ENCODE results near the gene HCFC1R1. TPM values are rescaled to one million over a fixed set of nuclear protein-coding genes. Genes with fewer than 3 reads are reported as not detected.

Gene HCFC1R1
- total and polyA plus RNA-seq, 5 donors from 2014 or later, result 12.9 to 20.7 (median 18.2) TPM

- ATAC-seq (ENCODE audit: low read depth in 2 of 2) (no peak), DNase-seq (no peak)
- H3K4me1 Mint-ChIP-seq, result peaks cover 0 to 33% (median 17%) of the 10 kb centered on the region in 4 donors
- H3K27me3 Mint-ChIP-seq, result peaks cover 17% of the 10 kb centered on the region
- no peak overlapping the region for H3K27ac Mint-ChIP-seq
- Histone ChIP-seq H3K27ac (ENCODE audit: insufficient read depth, low read length, poor library complexity, severe bottlenecking) (no peak overlapping the region), H3K4me1 (ENCODE audit: control insufficient read depth, insufficient read depth, low read length, poor library complexity, severe bottlenecking) (peaks cover 26% of the 10 kb centered on the region), H3K4me3 (ENCODE audit: low read depth, low read length) (no peak overlapping the region), H3K36me3 (ENCODE audit: control insufficient read depth, insufficient read depth, low read length) (no peaks in the 10 kb centered on the region), H3K9me3 (ENCODE audit: control insufficient read depth in 2 of 2, low read length in 2 of 2) (no peaks in the 10 kb centered on the region), H3K27me3 (ENCODE audit: control insufficient read depth, insufficient read depth, low read length) (no peaks in the 10 kb centered on the region)
- H3K4me3 Mint-ChIP-seq, result peak overlapping the region in 1 of 4 donors; percentile 25
- H3K36me3 Mint-ChIP-seq, result peaks cover 10% of the 10 kb centered on the region
- H3K9me3 Mint-ChIP-seq, result peaks cover 0 to 2% (median 0%) of the 10 kb centered on the region in 7 donors
These were observed 26.3 kb upstream of the HCFC1R1 start for GRCh38 chr16:3049921-3050481.

GRCh38 chr16:3047387-3047720 lies 23.6 kb upstream of the HCFC1R1 start:
- ATAC-seq (ENCODE audit: low read depth in 2 of 2) (no peak), DNase-seq (no peak)
- H3K9me3 ChIP-seq (ENCODE audit: control insufficient read depth in 2 of 2, low read length in 2 of 2), result no peaks in the 10 kb centered on the region
- peaks cover 26% of the 10 kb centered on the region for H3K4me1 ChIP-seq (ENCODE audit: control insufficient read depth, insufficient read depth, low read length, poor library complexity, severe bottlenecking)
- H3K9me3 Mint-ChIP-seq, result peaks cover 0 to 2% (median 0%) of the 10 kb centered on the region in 7 donors
- peaks cover 10% of the 10 kb centered on the region for H3K27me3 ChIP-seq (ENCODE audit: control insufficient read depth, insufficient read depth, low read length)
- no peak overlapping the region for H3K27ac ChIP-seq (ENCODE audit: insufficient read depth, low read length, poor library complexity, severe bottlenecking)
- peaks cover 44% of the 10 kb centered on the region for H3K27me3 Mint-ChIP-seq
- no peak overlapping the region for H3K4me3 ChIP-seq (ENCODE audit: low read depth, low read length)
- peak overlapping the region in 1 of 3 donors; percentile 80 for H3K27ac Mint-ChIP-seq
- peak overlapping the region in 3 of 4 donors; percentile 29 to 64 (median 33) for H3K4me3 Mint-ChIP-seq
- H3K36me3 Mint-ChIP-seq, result no peaks in the 10 kb centered on the region
- H3K4me1 Mint-ChIP-seq, result peaks cover 0 to 30% (median 15%) of the 10 kb centered on the region in 4 donors
- no peaks in the 10 kb centered on the region for H3K36me3 ChIP-seq (ENCODE audit: control insufficient read depth, insufficient read depth, low read length)

DNA sequence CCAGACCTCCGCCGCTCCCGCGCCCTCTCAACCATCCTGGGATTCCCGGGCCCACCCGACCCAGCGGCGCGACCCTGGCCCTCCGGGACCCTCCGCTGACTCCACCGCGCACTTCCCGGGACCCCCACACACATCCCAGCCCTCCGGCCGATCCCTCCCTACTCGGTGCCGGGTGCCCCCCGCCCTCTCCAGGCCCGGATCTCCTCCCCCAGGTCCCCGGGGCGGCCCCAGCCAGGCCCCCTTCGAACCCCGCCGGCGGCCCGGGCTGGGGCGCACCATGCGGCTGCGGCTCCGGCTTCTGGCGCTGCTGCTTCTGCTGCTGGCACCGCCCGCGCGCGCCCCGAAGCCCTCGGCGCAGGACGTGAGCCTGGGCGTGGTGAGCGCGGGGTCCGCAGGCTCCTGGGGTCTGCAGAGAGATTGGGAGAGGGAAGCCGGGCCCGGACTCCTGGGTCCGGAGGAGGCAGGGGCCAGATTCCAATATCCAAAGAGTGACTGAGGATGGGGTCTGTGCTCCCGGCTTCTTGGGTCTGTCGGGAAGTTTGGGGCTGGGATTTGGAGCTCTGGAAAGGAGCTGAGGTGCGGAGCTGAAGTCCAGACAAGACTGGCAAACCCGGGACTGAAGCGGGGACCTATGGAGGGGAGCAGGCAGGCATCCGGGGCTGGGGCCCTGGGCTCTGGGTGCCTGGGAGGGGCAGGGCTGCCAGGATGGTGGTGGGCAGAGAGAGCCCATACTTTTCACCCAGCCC lies 23.1 kb upstream of the HCFC1R1 start:
- Mint-ChIP-seq H3K9me3 (peaks cover 0 to 2% (median 0%) of the 10 kb centered on the region in 7 donors), H3K4me1 (peaks cover 0 to 27% (median 12%) of the 10 kb centered on the region in 4 donors), H3K4me3 (peak overlapping the region; percentile 29 to 88 (median 62)), H3K27ac (peak overlapping the region in 2 of 3 donors; percentile 76 to 80), H3K27me3 (peaks cover 44% of the 10 kb centered on the region), H3K36me3 (no peaks in the 10 kb centered on the region)
- Histone ChIP-seq H3K4me1 (ENCODE audit: control insufficient read depth, insufficient read depth, low read length, poor library complexity, severe bottlenecking) (peaks cover 26% of the 10 kb centered on the region), H3K4me3 (ENCODE audit: low read depth, low read length) (no peak overlapping the region), H3K27ac (ENCODE audit: insufficient read depth, low read length, poor library complexity, severe bottlenecking) (no peak overlapping the region), H3K27me3 (ENCODE audit: control insufficient read depth, insufficient read depth, low read length) (peaks cover 10% of the 10 kb centered on the region), H3K9me3 (ENCODE audit: control insufficient read depth in 2 of 2, low read length in 2 of 2) (no peaks in the 10 kb centered on the region), H3K36me3 (ENCODE audit: control insufficient read depth, insufficient read depth, low read length) (no peaks in the 10 kb centered on the region)
- ATAC-seq (ENCODE audit: low read depth in 2 of 2) (peak in 1 of 2 donors; percentile 23), DNase-seq (no peak)

DNA sequence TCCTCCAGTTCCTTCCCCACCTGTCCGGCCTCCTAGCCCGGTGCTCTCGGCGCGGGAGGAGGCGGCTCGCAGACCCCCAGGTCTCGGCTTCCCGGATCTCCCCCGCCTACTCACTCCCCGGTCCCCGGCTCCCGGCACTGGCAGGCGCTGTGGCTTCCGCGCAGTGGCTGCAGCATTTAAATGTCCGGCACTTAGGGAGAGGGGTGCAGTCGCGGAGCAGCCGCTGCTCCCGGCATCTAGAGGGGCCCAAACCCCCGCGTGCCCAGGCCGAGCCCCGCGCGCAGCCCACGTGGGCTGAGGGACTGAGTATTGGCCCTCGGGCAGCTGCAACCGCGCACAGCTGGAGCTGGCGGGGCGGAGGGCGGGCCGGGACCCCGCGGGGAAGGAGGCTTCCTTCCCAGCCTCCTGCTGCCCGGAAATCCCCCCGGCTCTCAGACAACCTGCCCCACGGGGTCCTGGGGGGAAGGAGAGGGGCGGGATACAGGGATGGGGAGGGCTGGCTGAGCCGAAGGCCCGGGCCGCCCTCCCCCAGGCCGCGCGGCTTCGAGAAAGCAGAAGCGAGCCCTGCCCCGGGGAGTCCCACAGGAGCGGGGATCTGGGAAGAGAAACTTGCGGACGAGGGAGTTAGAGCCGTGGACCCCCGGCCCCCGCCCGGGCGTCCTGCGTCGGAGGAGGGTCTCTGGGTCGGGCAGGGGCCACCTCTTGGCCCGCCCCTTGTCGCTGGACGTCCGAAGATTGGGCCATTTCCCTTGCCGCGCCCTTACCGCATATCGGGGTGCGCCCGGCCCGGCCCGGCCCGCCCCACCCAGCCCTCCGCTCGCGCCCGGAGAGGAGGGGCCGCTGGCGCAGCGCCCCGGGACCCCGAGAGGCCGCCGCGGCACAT lies 22.3 kb upstream of the HCFC1R1 start, which contains the start of gene MMP25:
Gene MMP25, plus strand, starts transcription at position 804 of the 883 bp plus-strand sequence. CDS start 357 bp downstream, outside the sequence.
- Histone ChIP-seq H3K36me3 (ENCODE audit: control insufficient read depth, insufficient read depth, low read length) (no peaks in the 10 kb centered on the region), H3K27ac (ENCODE audit: insufficient read depth, low read length, poor library complexity, severe bottlenecking) (no peak within 1 kb of the TSS), H3K4me1 (ENCODE audit: control insufficient read depth, insufficient read depth, low read length, poor library complexity, severe bottlenecking) (peaks cover 26% of the 10 kb centered on the region), H3K9me3 (ENCODE audit: control insufficient read depth in 2 of 2, low read length in 2 of 2) (no peaks in the 10 kb centered on the region), H3K27me3 (ENCODE audit: control insufficient read depth, insufficient read depth, low read length) (peaks cover 14% of the 10 kb centered on the region), H3K4me3 (ENCODE audit: low read depth, low read length) (peak within 1 kb of the TSS; percentile 31)
- H3K4me3 Mint-ChIP-seq, result peak within 1 kb of the TSS; percentile 76 to 88 (median 79)
- ATAC-seq (ENCODE audit: low read depth in 2 of 2) (peak; percentile 22 to 34), DNase-seq (no peak)
- H3K36me3 Mint-ChIP-seq, result no peaks in the 10 kb centered on the region
- peaks cover 50% of the 10 kb centered on the region for H3K27me3 Mint-ChIP-seq
- H3K4me1 Mint-ChIP-seq, result peaks cover 0 to 27% (median 12%) of the 10 kb centered on the region in 4 donors
- peak within 1 kb of the TSS in 2 of 3 donors; percentile 76 to 80 for H3K27ac Mint-ChIP-seq
- H3K9me3 Mint-ChIP-seq, result peaks cover 0 to 2% (median 0%) of the 10 kb centered on the region in 7 donors

DNA sequence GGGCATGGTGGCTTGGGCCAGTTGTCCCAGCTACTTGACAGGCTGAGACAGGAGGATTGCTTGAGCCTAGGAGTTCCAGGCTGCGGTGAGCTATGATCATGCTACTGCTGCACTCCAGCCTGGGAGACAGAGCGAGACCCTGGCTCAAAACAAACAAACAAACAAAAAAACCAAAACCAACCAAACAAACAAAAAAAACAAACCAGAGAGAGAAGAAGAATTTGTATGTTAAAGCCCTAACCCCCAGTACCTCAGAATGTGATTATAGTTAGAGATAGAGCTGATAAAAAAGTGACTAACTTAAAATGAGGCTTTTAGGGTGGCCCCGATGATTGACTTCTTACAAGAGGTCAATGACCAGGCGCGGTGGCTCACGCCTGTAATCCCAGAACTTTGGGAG lies 21.0 kb upstream of the HCFC1R1 start:
- peaks cover 63% of the 10 kb centered on the region for H3K27me3 Mint-ChIP-seq
- Histone ChIP-seq H3K4me1 (ENCODE audit: control insufficient read depth, insufficient read depth, low read length, poor library complexity, severe bottlenecking) (peaks cover 26% of the 10 kb centered on the region), H3K36me3 (ENCODE audit: control insufficient read depth, insufficient read depth, low read length) (no peaks in the 10 kb centered on the region), H3K9me3 (ENCODE audit: control insufficient read depth in 2 of 2, low read length in 2 of 2) (no peaks in the 10 kb centered on the region), H3K4me3 (ENCODE audit: low read depth, low read length) (no peak overlapping the region), H3K27ac (ENCODE audit: insufficient read depth, low read length, poor library complexity, severe bottlenecking) (no peak overlapping the region), H3K27me3 (ENCODE audit: control insufficient read depth, insufficient read depth, low read length) (peaks cover 17% of the 10 kb centered on the region)
- peaks cover 0 to 27% (median 12%) of the 10 kb centered on the region in 4 donors for H3K4me1 Mint-ChIP-seq
- no peak for DNase-seq
- no peaks in the 10 kb centered on the region for H3K36me3 Mint-ChIP-seq
- ATAC-seq (ENCODE audit: low read depth in 2 of 2), result no peak
- H3K27ac Mint-ChIP-seq, result no peak overlapping the region
- H3K4me3 Mint-ChIP-seq, result peak overlapping the region; percentile 54 to 81 (median 76)
- peaks cover 0 to 2% (median 0%) of the 10 kb centered on the region in 7 donors for H3K9me3 Mint-ChIP-seq

- Histone ChIP-seq H3K4me1 (ENCODE audit: control insufficient read depth, insufficient read depth, low read length, poor library complexity, severe bottlenecking) (peaks cover 26% of the 10 kb centered on the region), H3K27me3 (ENCODE audit: control insufficient read depth, insufficient read depth, low read length) (peaks cover 29% of the 10 kb centered on the region), H3K9me3 (ENCODE audit: control insufficient read depth in 2 of 2, low read length in 2 of 2) (no peaks in the 10 kb centered on the region), H3K4me3 (ENCODE audit: low read depth, low read length) (no peak overlapping the region), H3K36me3 (ENCODE audit: control insufficient read depth, insufficient read depth, low read length) (no peaks in the 10 kb centered on the region), H3K27ac (ENCODE audit: insufficient read depth, low read length, poor library complexity, severe bottlenecking) (no peak overlapping the region)
- Mint-ChIP-seq H3K27ac (no peak overlapping the region), H3K4me3 (no peak overlapping the region), H3K4me1 (peaks cover 0 to 20% (median 8%) of the 10 kb centered on the region in 4 donors), H3K9me3 (peaks cover 0 to 2% (median 0%) of the 10 kb centered on the region in 7 donors), H3K36me3 (no peaks in the 10 kb centered on the region), H3K27me3 (peaks cover 78% of the 10 kb centered on the region)
- DNase-seq (no peak), ATAC-seq (ENCODE audit: low read depth in 2 of 2) (no peak)
These were observed 18.6 kb upstream of the HCFC1R1 start for GRCh38 chr16:3042376-3042775.

DNA sequence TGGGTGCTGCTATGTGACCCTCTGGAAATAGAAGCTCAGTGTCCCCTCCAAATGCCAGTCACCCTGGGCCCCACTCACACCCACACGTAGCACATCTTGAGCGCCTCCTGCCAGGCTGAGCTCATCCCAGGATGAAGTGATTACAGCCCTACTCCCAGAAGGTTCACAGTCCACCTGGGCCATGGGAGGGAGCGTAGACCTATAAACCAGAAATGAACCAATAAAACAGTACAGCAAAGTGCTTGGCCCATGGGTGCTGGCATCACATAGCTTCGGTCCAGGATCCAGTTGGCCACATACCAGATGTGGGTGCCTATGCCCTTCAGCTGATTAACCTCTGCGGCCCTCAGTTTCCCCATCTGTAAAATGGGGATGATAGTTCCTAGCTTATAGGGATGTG lies 15.2 kb upstream of the HCFC1R1 start:
- Mint-ChIP-seq H3K4me1 (peaks cover 0 to 12% (median 2%) of the 10 kb centered on the region in 4 donors), H3K27me3 (peaks cover 82% of the 10 kb centered on the region), H3K9me3 (peaks cover 0 to 5% (median 0%) of the 10 kb centered on the region in 7 donors), H3K4me3 (no peak overlapping the region), H3K36me3 (no peaks in the 10 kb centered on the region), H3K27ac (peak overlapping the region in 1 of 3 donors; percentile 32)
- H3K9me3 ChIP-seq (ENCODE audit: control insufficient read depth in 2 of 2, low read length in 2 of 2), result no peaks in the 10 kb centered on the region
- H3K4me3 ChIP-seq (ENCODE audit: low read depth, low read length), result no peak overlapping the region
- no peak overlapping the region for H3K27ac ChIP-seq (ENCODE audit: insufficient read depth, low read length, poor library complexity, severe bottlenecking)
- peaks cover 34% of the 10 kb centered on the region for H3K27me3 ChIP-seq (ENCODE audit: control insufficient read depth, insufficient read depth, low read length)
- DNase-seq (no peak), ATAC-seq (ENCODE audit: low read depth in 2 of 2) (no peak)
- peaks cover 16% of the 10 kb centered on the region for H3K4me1 ChIP-seq (ENCODE audit: control insufficient read depth, insufficient read depth, low read length, poor library complexity, severe bottlenecking)
- no peaks in the 10 kb centered on the region for H3K36me3 ChIP-seq (ENCODE audit: control insufficient read depth, insufficient read depth, low read length)
